GM21528 (cell line): ENCODE measurements around the gene APBA2.

Experiments used
- ATAC-seq: cut with Tn5 transposase; IDR thresholded peaks from one replicate; pipeline ENCODE4 v1.9.1; 2021; ENCODE audit warnings: mild to moderate bottlenecking, moderate library complexity; ENCODE audit not compliant: unreplicated experiment, low FRiP score

Gene APBA2

DNA sequence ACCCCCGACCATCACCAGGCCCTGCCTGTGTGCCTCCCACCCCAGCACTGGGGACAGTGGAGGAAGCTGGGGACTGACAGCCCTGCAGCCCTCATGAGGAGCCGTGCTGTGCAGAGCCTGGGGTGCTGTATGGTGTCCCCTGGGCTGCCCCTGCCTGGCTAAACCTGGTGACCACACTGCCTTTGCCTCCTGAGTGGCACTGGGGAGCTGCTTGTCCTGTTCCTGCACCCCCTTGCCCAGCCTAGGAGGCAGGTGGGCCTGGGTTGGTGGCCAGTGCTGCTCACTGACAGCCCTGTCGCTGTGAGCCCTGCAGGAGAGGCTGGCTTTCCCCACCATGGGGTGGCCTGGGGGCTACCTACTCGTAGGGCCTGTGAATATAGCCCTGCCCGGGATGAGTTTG, 224.4 kb downstream of the APBA2 start:
- no peak for ATAC-seq

GRCh38 chr15:29110733-29111132, 225.0 kb downstream of the APBA2 start:
- no peak for ATAC-seq

- no peak for ATAC-seq
These were observed 226.0 kb downstream of the APBA2 start for GRCh38 chr15:29111705-29112281.

GRCh38 chr15:29113336-29114220, 227.8 kb downstream of the APBA2 start:
- no peak for ATAC-seq

DNA sequence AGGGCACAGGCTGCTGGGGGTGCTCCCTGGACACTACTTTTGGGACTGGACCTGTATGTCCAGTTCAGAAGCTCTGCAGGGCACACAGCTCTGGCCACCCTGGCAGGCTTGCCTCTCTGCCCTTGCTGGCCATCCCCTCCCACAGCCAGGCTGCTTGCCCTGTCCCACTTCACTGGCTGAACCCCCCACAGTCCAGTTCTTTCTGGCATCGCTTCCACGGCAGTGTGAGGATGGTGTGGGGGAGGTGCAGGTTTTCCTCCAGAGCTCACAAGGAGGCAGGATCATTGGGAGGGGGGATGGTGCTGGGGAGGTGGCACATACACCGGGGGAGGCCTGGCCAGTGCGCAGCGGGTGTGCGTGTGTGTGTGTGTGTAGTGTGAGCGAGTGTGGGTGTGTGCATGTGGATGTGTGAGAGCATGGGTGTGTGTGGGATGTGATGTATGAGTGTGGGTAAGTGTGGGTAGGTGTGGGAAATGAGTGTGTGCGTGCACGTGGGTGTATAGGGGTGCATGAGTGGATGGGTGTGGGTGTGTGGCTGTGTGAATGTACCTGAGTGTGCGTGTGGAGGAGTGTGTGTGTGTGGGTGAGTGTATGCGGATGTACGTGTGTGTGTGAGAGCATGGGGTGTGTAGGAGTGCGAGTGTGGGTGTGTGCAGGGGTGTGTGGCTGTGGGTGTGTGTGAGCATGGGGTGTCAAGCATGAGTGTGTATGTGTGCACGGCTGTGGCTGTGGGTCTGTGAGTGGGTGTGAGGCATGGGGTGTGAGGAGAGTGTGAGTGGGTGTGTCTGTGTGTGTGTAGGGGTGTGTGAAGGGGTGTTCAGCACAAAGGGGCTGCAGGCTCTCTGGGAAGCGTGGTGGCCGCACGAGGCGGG, 228.7 kb downstream of the APBA2 start:
- no peak for ATAC-seq

- ATAC-seq = no peak
These were observed 229.6 kb downstream of the APBA2 start for GRCh38 chr15:29115093-29115991.

DNA sequence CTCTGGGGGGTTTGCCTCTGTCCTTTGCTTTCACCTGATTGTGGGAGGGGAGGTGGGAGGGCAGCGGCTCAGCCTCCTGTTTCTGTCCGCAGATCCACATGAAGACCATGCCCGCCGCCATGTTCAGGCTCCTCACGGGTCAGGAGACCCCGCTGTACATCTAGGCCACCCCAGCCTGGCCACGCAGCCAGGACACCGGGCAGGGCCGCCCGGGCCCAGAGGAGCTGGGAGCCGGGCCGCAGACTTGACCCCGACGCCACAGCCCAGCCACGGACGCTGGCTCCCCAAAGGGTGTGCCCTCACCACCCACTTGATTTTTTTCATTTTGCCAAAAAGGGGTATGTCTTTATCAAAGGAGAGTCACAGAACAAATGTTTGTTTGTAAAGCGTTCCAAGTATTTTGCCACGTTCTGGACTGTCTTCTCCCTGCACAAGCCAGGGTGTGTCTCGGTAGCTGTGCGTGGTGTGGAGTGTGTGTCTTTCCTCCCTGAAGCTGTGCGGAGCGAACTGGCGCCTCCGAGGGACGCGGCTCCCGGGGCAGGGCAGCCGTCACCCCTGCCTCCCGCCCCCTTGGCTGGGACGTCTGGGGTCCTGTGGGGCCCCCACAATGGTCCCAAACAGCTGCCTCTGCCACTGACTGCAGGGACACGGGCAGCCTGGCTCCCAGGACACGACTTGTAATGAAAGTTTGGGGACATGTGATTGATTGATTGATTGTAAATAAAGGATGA, 231.4 kb downstream of the APBA2 start:
- ATAC-seq = no peak

DNA sequence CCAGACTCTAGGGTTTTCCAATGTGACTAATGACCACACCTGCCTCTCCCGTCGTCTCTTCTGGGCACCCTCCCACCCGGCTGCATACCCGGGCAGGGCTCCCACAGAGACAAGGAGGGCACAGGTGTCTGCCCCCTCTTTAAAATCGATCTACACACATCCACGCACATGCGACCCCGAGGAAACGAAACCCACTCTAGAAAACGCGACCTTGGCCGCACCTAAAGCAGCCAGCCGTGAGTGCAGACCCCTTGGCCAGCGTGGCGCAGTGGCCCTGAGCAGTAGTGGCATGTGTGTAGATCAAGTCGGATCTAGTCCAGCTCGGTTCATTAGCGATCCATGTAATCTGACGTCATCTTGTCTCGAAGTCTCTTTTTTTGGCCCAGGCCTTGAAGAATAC, 232.0 kb downstream of the APBA2 start:
- ATAC-seq = no peak

- ATAC-seq = no peak
These were observed 234.1 kb downstream of the APBA2 start for GRCh38 chr15:29119847-29120246.

- no peak for ATAC-seq
These were observed 235.0 kb downstream of the APBA2 start for GRCh38 chr15:29120593-29121368.

GRCh38 chr15:29121369-29121656, 235.5 kb downstream of the APBA2 start:
- ATAC-seq = no peak

- ATAC-seq = no peak
These were observed 236.1 kb downstream of the APBA2 start for GRCh38 chr15:29121907-29122306.

- no peak for ATAC-seq
These were observed 236.7 kb downstream of the APBA2 start for GRCh38 chr15:29122506-29122905.

- ATAC-seq = no peak
These were observed 237.4 kb downstream of the APBA2 start for GRCh38 chr15:29123171-29123570.

DNA sequence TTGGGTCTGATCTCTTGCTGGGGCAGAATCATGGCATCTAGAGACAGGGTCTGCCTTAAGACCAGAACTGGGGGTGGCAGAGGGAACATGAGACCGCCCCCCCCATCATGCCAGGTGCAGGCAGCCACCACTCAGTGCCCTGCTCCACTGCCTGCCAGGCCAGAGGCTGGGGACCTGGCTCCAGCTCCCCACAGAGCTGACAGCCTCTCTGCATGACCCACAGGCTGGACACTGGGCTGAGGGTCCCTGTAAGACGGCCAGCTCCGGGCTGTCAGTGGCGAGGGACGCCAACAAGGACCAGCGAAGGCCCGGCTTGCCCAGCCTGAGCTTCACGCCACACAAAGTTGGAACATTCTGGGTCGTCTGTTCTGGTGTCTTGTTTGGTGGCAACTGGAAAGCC, 238.2 kb downstream of the APBA2 start:
- no peak for ATAC-seq

DNA sequence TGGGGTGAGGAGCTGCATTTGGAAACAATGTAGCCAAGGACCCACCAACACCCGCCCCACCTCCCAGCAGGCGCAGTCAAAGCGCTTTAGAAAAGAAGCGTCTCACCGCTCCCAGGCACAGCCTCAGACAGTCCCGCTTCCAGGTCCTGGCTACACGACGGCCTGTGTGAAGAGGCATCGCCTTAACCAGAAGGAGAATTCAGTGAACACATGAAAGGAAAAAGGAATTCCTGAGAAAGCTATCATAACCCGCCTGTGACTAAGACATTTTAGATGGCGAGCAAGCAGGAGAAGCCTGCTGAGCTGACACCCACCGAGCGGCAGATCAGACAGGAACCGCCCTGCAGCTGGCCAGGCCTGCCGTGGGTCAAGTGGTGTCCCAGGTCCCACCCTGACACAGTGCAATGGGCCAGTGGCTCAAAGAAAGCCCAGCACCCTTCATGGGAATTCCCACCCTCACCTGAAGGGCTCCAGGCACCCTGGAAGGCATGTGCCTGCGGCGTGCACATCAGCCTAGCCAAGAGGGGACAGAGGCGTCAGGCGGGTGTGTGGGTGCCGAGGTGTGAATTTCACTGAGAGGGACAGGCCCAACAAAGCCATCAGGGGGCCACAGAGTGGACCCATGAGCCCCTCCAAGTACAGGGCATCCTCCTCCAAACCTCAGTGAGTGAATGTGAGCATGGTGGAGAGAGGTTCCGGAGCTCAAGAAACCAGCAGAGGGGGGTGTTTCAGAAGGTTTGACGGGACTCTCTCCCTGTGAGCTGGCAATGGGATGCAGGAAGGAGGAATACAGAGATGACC, 239.0 kb downstream of the APBA2 start:
- no peak for ATAC-seq

GRCh38 chr15:29125382-29126207, 239.8 kb downstream of the APBA2 start:
- ATAC-seq = no peak
